Inferior parietal cortex (tissue), 1 donor: ENCODE measurements around the gene TSC2.
"Not testable (repeated sequence)": the region's sequence is repeated elsewhere in the genome, so short reads cannot be mapped to it uniquely, and the experiment has no call there.

Source experiments
- DNase-seq: peaks from one replicate; pipeline ENCODE4 v3.0.0-alpha.2; 2016; ENCODE audit errors: extremely low spot score

The TSC2 gene

DNA sequence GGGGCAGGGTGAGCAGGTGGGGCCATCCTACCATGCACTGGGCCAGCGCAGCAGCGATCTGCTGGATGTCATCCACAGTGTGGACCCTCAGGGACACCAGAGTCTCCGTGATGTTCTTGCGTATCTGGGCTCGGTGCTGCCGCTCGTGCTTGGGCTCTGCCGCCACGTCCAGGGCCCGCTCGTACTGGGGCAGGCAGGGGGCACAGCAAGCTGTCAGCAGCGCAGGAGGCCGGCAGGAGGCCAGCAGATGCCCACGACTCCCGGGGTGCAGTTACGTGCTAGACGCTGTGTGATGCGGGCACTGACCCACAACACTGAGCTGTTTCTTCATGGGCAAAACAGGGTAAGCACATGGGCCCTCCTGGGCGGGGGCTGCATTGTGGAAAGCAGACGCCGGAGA is 57.5 kb downstream of the TSC2 start:
- DNase-seq, result not testable (repeated sequence)

DNA sequence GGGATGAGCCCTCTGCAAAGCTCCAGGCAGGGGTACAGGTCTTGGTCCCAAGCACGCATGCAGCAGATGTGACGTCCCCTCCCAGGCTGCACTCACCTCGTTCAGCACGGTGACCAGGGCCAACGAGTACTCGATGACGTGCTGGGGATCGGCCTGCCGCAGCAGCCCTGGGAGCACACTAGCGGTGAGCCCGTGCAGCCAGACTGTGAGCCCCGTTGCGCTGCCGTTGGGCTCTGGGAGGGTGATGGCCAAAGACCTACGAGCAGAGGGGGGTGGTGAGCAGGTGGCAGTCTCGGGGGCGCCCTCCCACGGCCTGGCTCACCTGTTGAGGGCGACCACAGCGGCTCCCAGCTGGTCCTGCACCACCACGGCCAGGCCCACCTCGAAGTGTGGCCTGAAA is 58.0 kb downstream of the TSC2 start:
- not testable (repeated sequence) for DNase-seq

DNA sequence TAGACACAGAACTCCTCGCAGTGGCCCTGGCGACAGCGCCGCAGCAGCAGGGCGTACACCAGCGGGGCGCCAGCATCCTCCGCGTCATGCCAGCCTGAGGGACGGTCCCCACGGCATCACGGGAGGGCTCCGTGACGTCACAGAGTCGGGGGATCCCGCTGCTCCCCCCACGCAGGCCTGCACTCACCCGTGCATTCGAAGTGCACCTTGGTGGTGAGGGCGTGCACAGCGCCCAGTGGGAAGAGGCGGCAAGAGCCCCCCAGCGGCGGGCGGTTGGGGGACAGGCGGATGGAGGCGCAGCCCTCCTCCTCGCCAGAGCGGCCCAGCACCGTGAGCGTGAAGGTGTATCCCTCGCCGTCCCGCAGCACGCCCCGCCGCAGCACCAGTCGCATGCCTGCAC is 58.4 kb downstream of the TSC2 start:
- not testable (repeated sequence) for DNase-seq

- not testable (repeated sequence) for DNase-seq
These were observed 59.5 kb downstream of the TSC2 start for GRCh38 chr16:2107121-2107790.

GRCh38 chr16:2107791-2108125 is 60.0 kb downstream of the TSC2 start:
- not testable (repeated sequence) for DNase-seq

GRCh38 chr16:2108446-2109270 is 60.9 kb downstream of the TSC2 start:
- DNase-seq, result not testable (repeated sequence)

- not testable (repeated sequence) for DNase-seq
These were observed 61.4 kb downstream of the TSC2 start for GRCh38 chr16:2109271-2109580.

- not testable (repeated sequence) for DNase-seq
These were observed 62.1 kb downstream of the TSC2 start for GRCh38 chr16:2109872-2110271.

DNA sequence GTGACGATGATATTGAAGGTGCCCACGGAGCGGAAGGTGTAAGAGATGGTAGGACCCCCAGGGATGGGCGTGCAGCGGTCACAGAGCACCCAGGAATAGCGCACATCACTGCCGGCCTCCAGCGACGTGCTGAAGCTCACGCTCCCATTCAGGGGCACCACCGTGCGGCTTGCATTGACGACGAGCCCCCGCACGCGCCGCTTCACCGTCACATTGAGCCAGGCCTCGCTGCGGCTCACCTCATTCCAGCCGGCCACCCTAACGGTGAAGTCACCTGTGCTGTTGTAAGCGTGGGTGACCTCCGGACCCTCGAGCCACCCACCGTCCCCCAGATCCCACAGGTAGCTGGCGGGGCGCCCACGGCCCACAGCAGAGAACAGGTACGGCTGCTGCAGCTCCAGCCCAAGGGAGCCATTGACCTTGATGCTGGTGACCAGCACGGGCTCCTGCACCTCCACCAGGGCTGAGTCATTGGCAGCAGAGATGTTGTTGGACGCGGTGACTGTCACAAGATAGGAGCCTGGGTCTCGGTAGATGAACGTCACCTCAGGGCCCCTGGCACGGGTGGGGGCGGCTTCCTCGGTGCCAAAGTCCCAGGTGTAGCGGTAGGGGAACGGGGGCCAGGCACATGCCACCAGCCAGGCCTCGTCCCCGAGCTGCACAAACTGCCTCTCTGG is 62.7 kb downstream of the TSC2 start:
- DNase-seq, result not testable (repeated sequence)

GRCh38 chr16:2111009-2111353 is 63.2 kb downstream of the TSC2 start:
- not testable (repeated sequence) for DNase-seq

DNA sequence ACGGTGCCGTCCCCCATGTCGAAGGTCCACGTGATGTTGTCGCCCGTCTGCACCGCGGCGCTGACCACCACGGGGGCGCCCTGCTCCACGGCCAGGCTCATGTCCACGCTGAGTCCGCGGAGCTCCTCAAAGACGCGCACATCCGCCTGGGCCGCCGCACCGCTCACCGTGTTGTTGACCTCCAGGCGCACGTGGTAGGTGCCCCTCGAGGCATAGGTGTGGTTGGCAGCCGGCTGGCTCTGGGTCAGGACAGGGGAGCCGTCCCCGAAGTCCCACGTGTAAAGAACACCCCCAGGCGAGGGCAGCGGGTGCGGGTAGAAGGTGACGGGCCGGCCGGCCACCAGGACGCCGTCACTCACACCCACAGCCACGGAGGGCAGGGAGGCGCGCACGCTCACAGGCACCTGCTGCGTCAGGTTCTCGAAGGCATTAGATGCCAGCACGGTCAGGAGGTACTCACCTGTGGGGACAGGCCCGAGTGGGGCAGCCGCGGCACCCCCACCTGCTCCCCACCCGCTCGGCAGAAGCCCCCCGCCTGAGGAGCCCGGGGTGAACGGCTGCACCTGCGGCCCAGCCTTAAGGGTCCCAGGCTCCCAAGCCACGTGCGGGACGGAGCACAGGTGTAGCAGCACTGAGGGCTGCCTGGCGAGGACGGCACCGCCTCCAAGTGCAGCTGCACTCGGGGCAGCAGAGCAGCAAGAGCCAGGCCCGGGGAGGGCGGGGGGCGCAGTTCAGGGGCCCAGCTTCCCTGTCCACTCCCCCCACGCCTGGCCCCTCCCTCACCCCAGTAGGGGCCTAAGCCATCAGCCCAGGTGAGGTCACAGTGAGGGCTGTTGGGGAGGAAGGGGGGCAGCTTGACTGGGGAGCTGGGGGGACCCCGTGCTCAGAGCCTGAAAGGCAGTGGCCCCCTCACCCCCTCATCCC is 63.9 kb downstream of the TSC2 start:
- not testable (repeated sequence) for DNase-seq

DNA sequence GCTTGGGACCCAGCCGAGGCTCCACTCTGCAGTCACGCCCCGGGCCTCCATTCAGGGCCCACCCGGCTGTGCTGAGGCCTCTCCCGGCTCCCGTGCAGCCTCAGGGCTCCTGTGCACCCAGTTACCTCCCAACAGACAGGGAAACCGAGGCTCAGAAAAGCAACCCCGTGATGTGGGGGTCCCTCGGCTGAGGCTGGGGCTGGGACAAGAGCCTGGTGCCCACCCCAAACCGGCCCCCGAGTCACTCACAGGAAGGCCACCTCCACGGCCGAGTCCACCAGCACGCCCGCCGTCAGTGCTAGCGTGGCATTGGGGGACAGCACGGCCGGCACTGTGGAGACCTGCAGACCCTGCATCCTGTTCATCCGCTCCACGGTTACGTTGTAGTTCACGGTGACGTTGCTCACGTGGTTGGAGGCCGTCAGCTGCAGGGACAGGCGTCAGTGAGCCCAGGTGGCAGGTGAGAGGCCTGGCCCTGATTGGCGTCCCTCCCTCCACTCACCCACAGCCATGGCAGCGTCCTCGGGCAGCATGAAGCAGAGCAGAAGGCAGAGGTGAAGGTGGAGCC is 64.8 kb downstream of the TSC2 start:
- DNase-seq, result not testable (repeated sequence)

DNA sequence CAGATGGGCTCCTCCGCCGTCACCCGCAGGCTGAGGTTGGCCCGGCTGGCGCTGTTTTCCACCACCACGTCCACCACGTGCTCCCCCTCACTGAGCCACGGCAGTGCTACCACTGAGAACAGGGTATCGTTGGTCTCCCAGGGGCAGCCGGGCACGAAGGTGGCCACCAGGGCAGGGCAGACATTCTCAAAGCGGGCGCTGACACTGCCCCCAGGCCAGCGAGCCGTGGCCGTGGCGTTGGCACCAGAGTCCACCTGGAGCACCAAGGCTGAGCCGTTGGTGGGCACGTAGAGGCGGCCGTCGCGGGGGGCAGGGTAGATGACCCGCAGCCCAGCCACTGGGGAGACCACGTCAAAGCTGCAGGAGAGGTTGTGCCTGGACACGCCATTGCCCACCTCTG is 66.4 kb downstream of the TSC2 start:
- DNase-seq, result not testable (repeated sequence)

- not testable (repeated sequence) for DNase-seq
These were observed 67.3 kb downstream of the TSC2 start for GRCh38 chr16:2114885-2115590.

DNA sequence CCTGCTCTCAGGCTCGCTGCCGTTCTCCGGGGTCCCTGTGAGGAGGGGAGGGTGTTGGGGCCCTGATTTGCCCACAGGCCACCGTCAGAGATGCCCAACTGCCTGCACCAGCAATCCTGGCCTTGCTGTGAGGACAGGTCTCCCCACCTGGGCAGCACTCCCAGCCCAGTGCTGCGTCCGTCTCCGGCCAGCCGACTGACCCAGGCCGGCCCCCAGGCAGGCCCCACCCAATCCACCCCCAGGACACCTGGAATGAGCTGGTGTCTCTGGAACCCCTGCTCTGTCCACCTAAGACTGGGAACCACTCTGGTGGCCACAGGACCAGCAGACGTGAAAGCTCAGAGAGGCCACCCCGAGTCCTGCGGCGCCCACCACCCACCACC is 67.8 kb downstream of the TSC2 start:
- DNase-seq, result no peak

DNA sequence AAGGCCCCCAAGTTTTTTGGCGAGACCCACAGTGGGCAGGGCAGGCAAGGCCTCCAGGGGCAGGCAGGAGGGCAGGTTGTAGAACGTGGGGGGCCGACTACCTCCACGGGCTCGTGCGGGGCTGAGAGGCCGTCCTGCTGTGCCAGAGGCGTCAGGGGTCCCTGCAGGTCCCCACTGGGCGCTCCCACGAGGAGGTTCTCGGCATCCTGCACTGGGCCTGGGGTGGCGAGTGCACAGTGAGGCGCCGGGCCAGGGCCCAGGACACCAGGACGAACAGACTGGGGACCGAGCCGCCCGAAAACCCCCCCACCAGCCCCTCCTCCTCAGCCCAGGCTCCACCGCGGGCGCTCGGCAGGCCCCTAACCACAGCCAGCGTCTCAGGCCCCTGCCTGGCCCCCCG is 68.6 kb downstream of the TSC2 start:
- DNase-seq, result not testable (repeated sequence)

GRCh38 chr16:2117341-2117740 is 69.6 kb downstream of the TSC2 start:
- DNase-seq, result not testable (repeated sequence)

DNA sequence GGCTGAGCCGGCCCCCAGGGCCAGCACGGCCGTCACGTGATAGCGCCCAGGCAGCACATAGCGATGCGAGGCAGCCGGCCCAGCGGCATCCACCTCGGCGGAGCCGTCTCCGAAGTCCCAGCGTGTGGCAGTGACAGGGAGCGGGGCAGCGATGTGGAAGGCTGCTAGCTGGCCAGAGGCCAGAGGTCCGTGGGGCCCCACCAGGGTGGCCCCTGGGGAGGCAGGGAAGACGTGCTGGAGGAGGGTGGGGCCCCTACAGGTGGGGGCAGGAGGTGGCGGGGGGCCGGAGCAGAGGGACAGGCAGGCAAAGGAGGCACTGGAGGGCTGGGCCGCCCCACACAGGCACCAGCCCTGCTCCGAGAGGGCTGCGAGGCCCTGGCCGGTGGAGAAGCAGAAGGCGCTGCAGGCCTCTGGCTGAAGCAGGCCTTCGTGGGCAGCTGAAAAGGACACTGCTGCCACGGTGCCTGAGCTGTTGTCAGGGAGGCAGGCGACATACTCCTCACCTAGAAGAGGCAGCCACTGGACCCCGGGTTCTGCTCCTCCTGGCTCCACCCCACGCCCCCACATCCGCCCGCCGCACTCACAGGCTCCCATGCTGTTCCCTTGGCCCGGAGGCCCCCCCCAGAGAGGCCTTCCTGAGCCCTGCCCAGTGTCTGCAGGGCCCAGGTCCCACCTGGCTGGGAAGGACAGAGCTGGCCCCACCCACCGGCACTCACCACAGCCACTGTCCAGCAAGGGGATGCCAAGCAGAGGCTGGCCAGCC is 70.4 kb downstream of the TSC2 start:
- DNase-seq, result not testable (repeated sequence)

GRCh38 chr16:2121325-2121724 is 73.5 kb downstream of the TSC2 start:
- peak; percentile 74 for DNase-seq

DNA sequence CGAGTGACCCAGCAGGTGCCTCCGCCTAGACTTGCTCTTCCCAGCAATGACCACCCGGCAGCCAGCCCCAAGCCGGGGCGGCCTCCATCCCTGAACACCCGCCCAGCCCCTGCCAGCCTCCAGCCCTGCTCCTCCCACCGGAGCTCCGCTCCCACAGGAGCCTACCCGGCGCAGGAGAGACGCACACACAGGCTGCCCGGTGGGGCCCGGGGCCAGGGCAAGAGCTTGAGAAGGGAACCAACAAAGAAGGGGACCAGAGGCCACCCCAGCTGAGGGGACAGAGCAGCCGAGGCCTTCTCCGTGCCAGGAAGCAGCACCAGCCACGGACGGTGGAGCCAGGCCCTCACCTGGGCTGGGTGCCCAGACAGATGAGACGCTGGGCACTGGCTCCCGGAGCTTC is 74.1 kb downstream of the TSC2 start:
- no peak for DNase-seq
